Stimulated activated effector memory CD8-positive, alpha-beta T cell treated with anti-CD3 and anti-CD28 coated beads, Interleukin-12 subunit alpha, Interleukin-12 subunit beta, amount 100 ng/mL, for 72 hours (primary cell): ENCODE measurements around the gene GLB1L2.

Experiments
- ATAC-seq: fragments of 150-1000 bp; cut with Tn5 transposase; 2 replicates; pipeline ENCODE4 v1.10.0; 2021
- DNase-seq, 2 donors: peaks; one replicate each; pipeline ENCODE4 v3.0.0; 2021 to 2022; ENCODE audit warnings: low spot score in 2 of 2
- H3K27ac Mint-ChIP-seq: one replicate; pipeline ENCODE4 v1.8.0; 2022; ENCODE audit warnings: mild to moderate bottlenecking, mixed read lengths
- H3K36me3 Mint-ChIP-seq: one replicate; pipeline ENCODE4 v1.8.0; 2022; ENCODE audit warnings: mild to moderate bottlenecking, mixed read lengths
- H3K4me1 Mint-ChIP-seq: one replicate; pipeline ENCODE4 v1.8.0; 2022; ENCODE audit warnings: mixed read lengths
- H3K4me3 Mint-ChIP-seq: one replicate; pipeline ENCODE4 v1.8.0; 2022; ENCODE audit warnings: mild to moderate bottlenecking, mixed read lengths
- H3K9me3 Mint-ChIP-seq: one replicate; pipeline ENCODE4 v1.8.0; 2022; ENCODE audit warnings: mixed read lengths

The GLB1L2 gene

DNA sequence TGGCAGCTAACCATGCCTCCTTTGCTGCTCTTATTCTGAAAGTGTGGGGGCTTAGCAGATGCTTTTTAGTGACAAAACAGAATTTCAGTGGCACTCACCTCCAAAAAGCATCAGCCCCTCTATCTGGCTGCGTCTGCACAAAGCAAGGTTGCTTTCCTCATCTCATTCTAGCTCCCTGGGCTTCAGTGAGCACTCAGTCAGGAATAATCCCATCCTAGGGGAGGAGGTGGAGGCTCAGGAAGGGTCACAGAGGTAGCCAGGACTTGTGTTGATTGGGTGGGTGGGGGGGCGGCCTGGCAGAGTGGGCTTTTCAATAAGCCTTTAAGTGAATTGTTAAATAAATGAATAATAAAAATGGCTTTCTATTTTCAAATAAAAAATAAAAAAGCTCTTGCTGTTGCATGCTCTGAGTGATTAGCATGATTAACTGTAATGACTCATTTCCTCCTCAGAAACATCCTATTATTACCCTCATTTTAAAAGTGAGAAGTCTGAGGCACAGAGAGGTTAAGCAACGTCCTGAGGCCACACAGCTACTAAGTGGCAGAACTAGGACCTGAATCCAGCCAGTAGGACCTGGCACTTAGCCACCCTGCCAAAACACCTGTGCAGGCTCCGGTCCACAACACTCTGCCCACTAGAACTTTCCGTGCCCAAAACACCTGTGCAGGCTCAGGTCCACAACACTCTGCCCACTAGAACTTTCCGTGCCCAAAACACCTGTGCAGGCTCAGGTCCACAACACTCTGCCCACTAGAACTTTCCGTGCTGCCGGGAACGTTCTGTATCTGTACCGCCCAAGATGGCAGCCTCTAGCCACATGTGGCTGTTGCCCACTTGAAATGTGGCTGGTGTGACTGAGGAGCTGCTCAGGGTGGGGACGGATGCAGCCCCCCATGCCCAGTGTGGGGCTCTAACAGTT lies 74.7 kb downstream of the GLB1L2 start:
- no peak overlapping the region for H3K4me3 Mint-ChIP-seq
- DNase-seq (no peak), ATAC-seq (peak; percentile 53)
- no peaks in the 10 kb centered on the region for H3K36me3 Mint-ChIP-seq
- H3K9me3 Mint-ChIP-seq = no peaks in the 10 kb centered on the region
- H3K27ac Mint-ChIP-seq = no peak overlapping the region
- peaks cover 36% of the 10 kb centered on the region for H3K4me1 Mint-ChIP-seq

DNA sequence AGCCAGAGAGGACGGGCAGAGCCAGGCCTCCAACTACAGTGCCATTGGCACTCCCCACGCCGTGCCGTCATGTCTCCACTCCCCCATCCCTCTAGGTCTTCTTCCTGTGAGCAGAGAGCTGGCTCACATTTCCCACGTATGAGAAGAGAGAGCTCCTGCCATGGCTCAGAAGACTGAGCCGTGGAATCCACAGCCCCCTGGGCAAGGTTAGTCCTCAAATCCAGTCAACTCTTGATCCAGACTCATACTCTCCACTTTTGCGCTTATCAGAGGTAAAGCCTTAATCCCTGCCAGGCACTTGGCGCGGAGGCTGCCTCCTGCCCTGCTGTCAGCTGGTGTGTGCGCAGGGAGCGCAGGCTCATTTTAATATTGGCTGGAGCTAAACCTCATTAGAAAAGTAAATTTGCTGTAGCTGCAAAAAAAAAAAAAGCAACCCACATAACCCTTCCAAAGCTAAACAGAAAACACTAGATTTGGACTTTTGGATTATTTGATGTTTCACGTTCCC lies 75.6 kb downstream of the GLB1L2 start:
- H3K4me1 Mint-ChIP-seq = peaks cover 31% of the 10 kb centered on the region
- no peaks in the 10 kb centered on the region for H3K36me3 Mint-ChIP-seq
- peak overlapping the region; percentile 52 for H3K27ac Mint-ChIP-seq
- DNase-seq (no peak), ATAC-seq (no peak)
- H3K9me3 Mint-ChIP-seq = no peaks in the 10 kb centered on the region
- H3K4me3 Mint-ChIP-seq = no peak overlapping the region

DNA sequence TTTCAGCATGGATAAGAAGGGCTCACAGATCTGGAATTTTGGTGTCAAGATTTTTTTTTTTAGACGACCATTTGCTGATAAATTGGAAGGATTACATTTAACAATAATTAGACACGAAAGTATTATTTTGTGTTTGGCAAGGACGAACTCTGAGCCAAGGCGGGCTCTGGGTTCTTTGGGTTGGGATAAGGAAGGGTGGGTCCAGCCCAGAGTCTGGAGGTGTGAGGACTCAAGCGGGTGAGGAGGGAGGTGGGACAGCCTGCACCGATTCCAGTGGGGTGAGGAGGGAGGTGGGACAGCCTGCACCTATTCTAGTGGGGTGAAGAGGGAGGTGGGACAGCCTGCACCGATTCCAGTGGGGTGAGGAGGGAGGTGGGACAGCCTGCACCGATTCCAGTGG lies 76.1 kb downstream of the GLB1L2 start:
- H3K4me3 Mint-ChIP-seq = no peak overlapping the region
- H3K9me3 Mint-ChIP-seq = no peaks in the 10 kb centered on the region
- peaks cover 27% of the 10 kb centered on the region for H3K4me1 Mint-ChIP-seq
- ATAC-seq (no peak), DNase-seq (no peak)
- peak overlapping the region; percentile 52 for H3K27ac Mint-ChIP-seq
- no peaks in the 10 kb centered on the region for H3K36me3 Mint-ChIP-seq

DNA sequence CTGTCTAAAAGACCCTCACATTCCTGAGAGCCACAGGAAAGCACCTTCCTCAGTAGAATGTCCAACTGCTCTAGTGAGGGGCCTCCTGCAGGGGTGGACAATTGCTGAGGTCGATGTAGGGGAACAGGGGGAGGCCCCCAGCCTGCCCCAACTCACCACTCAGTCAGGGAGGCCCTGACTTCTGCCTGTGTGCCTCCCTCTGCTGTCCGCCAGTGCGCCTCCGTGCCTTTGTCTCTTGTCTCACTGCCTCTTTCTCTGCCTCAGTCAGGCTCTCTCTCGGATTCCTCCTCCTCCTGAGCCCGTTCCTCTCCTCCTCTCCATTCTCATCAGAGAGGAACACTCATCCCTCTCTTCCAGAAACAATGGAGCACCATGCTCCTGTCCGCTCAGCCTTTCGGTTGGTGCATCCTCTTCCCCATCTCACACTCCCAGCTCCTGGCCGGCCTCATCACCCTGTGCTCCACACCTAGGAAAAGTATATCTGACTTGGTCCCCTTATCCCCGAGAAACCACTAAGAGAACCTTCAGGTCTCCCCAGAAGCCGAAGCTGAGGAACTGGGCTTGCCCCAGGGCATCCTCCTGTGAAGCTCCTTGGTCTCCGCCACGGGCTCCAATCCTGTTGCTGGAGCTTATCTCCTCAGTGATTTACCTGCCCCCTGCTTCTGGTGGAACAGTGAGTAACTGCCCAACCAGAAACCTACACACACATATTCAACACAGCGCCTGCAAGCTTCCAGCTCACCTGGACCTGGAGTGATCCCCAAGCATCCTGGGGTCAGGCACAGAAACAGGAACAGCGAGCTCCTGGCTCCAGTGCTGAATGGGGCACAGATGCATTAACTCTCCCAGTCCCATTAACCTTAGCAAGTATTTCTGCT lies 78.0 kb downstream of the GLB1L2 start:
- no peaks in the 10 kb centered on the region for H3K36me3 Mint-ChIP-seq
- no peaks in the 10 kb centered on the region for H3K9me3 Mint-ChIP-seq
- DNase-seq (no peak), ATAC-seq (no peak)
- peaks cover 40% of the 10 kb centered on the region for H3K4me1 Mint-ChIP-seq
- no peak overlapping the region for H3K27ac Mint-ChIP-seq
- H3K4me3 Mint-ChIP-seq = no peak overlapping the region

DNA sequence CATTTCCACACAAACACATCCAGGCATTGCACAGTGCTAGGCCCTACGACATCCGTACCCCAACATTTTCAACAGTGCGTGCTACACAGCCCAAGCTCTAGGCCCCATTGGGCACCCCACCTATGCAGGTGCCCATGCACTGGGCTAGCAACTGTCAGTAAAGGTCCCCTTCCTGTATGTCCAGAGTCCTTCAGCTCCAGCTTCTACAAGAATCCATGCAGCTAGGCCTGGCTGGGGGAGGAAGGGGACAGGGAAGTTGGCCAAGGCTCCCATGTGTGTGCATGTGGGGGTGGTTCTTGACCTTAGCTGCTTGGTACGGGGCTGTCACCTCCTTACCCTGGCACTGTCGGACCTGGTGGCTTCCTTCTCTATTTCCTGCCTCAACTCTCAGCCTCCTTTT lies 79.0 kb downstream of the GLB1L2 start:
- H3K27ac Mint-ChIP-seq = peak overlapping the region; percentile 64
- DNase-seq (no peak), ATAC-seq (no peak)
- H3K36me3 Mint-ChIP-seq = no peaks in the 10 kb centered on the region
- no peaks in the 10 kb centered on the region for H3K9me3 Mint-ChIP-seq
- peak overlapping the region; percentile 71 for H3K4me3 Mint-ChIP-seq
- peaks cover 46% of the 10 kb centered on the region for H3K4me1 Mint-ChIP-seq

DNA sequence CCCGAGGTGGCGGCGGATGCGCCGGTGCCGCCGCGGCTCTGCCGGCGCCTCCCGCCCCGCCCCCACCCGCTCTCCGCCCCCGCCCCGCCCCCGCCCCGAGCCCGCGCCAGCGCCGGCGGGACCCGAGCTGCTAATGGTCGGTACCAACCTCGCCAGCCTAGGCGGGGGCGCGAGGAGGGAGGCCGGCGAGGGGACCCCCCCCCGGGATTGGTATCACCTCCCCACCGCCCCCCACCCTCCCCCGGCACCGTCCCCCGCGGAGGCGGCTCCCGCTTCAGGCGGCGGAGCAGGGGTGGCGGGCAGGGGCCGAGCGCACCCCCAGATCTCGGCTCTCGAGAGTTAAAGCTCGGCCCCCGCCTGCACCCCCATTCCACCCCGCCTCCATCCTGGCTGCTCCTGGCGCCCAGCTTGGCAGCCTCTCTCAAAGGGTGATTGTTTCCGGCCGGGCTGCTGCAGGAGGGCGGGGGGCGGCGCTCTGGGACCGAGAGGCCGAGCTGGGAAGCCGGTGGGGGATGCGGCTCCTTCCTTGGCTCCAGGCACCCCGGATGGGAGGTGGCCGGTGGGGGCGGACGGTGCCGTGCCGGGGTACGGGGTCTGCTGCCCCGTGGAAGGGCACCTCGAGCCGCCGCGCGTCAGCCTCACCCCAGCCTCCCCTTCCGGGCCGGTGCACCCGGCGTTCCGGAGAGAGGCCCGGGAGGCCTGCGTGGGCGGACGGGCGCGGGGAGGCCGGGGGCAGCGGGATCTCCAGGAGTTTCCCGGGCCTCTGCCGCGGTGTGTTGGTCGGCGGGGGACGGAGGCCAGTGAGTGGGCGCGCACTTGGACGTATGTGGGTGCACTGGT lies 80.6 kb downstream of the GLB1L2 start, which contains the start of gene B3GAT1:
Gene B3GAT1, minus strand, starts transcription at position 40 of the 840 bp plus-strand sequence. CDS start 24,583 bp downstream, outside the sequence.
- Mint-ChIP-seq H3K27ac (peak within 1 kb of the TSS; percentile 64), H3K4me3 (peak within 1 kb of the TSS; percentile 71), H3K36me3 (no peaks in the 10 kb centered on the region), H3K9me3 (no peaks in the 10 kb centered on the region), H3K4me1 (peaks cover 41% of the 10 kb centered on the region)
- ATAC-seq (peak; percentile 43), DNase-seq (peak in 1 of 2 donors; percentile 68)

DNA sequence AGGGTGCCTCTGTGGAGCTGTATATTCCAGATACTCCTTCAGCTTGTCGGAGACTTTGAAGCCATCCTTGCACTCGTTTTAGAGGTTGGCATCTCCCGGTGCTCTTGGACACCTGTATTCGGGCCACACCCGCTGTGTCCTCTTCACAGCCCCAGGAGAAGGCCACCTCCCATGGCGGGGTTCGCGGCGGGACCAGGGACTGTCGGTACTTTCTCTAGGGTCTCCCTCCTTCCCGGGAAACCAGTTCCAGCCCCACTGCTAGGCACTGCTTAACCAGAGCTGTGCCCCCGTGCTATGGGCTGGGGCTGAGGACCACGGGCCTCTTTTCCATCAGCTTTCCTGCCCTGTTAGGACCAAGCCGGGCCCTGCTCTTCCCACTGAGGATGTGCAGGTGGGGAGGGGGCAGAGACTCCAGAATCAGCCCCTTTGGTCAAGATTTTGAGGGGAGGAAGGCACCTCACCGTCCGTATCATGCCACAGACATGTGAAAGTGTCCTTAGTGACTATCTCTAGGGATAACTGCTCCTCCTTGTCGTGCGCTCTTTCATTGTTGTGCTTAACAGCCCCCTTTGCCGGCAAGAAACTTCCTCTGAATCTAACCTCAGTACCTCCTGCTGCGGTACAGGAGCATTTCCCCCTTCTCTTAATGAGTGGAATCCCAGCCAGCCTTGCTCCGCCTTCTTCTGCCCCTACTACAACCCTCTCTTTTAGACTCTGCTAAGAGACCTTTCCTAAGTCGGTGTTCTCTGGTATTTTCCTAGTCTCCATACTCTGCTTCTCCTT lies 81.4 kb downstream of the GLB1L2 start:
- no peaks in the 10 kb centered on the region for H3K36me3 Mint-ChIP-seq
- peak in 1 of 2 donors; percentile 52 for DNase-seq
- peak overlapping the region; percentile 27 for H3K4me3 Mint-ChIP-seq
- ATAC-seq = peak; percentile 20
- H3K27ac Mint-ChIP-seq = no peak overlapping the region
- no peaks in the 10 kb centered on the region for H3K9me3 Mint-ChIP-seq
- peaks cover 41% of the 10 kb centered on the region for H3K4me1 Mint-ChIP-seq

DNA sequence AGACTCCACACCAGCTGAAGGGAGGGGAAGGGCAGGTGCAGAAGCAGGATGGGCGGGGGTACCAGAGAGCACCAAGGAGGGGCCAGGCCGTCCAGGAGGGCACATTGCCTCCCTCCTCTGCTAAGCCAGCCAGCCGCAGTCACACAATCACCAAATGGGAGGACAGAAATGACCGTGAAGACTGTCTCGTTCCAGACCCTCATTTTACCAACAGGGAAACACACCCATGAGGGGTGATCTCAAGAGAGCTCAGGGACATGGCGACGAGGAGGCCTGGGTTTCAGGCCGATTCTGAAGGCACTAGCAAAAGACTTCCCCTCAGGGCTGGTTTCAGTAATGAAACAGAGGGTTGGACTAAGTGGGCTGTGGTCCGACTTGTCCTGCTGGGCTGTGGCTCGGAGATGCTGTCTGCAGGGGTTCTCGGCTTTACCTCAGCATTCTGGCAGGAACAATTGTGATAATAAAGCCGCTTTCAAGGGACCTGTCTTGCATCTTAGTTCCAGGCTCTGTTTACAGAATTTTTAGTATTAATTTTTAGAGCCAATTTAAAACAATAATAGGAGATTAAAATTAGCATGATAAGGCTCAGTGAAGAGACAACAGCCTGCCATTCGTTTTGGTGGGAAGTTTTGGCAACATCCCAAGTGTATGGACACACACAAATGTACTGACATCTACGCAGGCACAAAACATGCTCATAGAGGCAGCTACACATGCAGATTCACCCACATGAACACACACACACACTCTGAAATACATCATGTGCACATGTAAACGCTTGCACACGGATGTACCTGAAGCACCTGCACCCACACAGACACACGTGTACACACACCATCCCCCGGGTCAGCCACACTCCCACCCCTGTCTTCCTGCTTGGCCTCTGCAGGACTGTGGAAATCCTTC lies 82.3 kb downstream of the GLB1L2 start:
- no peak overlapping the region for H3K27ac Mint-ChIP-seq

DNA sequence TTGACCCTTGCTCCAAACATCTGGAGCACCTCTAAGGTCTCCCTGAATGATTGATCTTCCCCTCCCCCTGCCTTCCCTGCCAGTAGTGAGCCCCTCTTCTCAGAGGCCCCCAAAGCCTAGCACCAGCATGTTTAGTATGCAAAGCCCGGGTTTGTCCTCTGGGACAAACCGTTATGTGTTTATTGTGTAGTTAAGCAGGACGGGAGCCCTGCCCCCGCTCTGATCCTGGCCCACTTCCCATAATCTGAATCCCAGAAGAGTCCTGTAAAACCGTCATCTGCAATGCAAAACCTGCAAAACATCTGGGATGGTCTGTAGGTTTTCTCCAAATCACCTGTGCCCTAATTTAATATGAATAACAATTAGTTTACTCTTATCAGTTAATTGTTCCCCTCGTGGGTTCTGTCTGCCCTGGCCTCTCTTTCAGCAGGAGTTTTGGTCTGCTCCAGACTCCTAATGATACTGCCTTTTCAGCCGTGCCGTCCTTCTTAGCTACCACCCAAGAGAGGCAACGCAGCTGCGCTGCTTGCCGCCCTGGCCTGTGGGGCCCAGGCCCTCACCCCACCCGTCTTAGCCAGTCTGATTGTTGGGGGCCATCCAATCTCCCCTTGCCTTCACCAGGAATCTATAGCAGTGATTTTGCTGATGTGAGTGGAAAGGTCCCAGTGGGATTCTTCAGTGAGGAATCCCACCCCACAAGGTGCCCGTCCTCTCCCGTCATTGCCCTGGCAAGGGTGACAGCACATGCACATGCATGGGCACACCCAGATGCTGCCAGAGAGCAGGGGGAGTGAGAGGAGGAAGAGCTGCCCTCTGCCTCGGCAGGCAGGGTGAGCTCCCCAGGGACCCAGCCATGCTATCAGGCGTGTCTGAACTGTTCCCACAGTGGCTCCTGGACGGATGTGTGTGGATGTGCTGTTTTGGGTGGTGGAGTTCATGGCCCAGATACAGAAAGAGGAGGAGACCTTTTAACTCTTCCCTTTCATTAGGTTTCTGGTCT lies 83.3 kb downstream of the GLB1L2 start:
- no peaks in the 10 kb centered on the region for H3K9me3 Mint-ChIP-seq
- H3K4me1 Mint-ChIP-seq = peaks cover 33% of the 10 kb centered on the region
- H3K36me3 Mint-ChIP-seq = no peaks in the 10 kb centered on the region
- no peak overlapping the region for H3K4me3 Mint-ChIP-seq
- no peak for ATAC-seq
- no peak overlapping the region for H3K27ac Mint-ChIP-seq
- no peak for DNase-seq

More for the DNA sequence above, 82.3 kb downstream of the GLB1L2 start:
- peak overlapping the region; percentile 27 for H3K4me3 Mint-ChIP-seq
- no peaks in the 10 kb centered on the region for H3K36me3 Mint-ChIP-seq
- ATAC-seq (no peak), DNase-seq (no peak)
- H3K9me3 Mint-ChIP-seq = no peaks in the 10 kb centered on the region
- H3K4me1 Mint-ChIP-seq = peaks cover 41% of the 10 kb centered on the region

DNA sequence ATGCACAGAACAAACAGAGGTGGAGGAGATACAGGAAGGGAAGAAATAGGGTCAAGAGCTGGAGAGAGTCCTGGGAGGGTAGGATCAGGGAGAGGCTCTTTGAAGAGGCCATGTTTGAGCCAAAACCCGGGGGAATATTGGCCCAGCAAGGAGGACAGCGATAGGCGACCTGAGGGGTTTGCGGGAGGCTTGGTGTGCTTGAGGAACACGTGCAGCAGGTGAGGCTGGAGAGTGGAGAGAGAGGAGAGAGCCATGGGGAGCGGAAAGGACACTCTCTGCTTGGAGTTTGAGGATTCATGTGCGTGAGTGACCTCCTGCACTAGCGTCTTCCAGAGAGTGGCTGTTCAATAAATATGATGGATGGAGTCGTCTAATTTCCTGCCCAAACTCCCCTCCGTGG lies 84.9 kb downstream of the GLB1L2 start:
- Mint-ChIP-seq H3K9me3 (no peaks in the 10 kb centered on the region), H3K4me1 (peaks cover 20% of the 10 kb centered on the region), H3K4me3 (no peak overlapping the region), H3K36me3 (no peaks in the 10 kb centered on the region), H3K27ac (no peak overlapping the region)
- ATAC-seq (no peak), DNase-seq (no peak)

DNA sequence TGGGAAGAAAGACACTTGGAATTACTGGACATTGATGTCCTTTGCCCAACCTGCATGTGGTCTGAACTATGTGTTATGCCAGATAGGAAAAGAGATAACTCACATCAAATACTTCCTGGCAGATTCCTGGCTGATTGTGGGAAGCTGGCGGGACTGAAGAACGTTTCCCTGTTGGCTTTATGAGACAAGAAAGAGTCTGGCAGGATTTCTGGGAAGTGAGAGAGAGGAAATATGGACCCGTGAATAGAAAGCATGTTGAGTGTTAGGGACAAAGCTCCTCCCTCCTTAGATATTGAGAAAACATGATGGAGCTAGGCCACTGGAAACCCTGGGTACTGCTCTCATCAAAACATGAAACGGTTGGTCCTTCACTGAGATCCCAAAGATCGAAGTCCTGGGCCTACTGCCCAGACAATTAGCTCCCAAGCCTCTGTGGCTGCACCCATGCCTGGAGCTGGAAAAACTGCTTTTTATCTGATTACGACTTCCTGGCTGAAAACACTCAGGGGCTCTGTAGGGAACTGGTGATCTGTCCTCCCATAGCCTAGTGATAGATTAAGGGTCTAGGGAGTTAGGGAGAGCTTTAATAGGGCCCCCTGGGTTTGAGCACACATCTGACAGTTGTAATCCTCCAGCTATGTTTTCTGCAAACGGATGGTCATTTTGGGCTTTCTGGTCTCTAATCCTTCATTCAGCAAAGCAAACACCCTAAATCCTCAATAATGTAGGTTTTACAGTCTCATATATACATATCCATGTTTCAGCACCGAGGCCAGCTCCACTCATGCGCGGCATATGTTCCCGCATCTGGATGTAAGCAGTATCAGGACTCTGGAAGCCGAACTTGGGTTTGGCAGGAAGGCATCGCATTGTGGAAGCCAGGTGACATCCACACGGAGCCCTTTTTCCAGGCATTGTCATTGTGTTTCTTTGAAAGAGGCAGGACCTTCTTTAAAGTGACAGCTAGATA lies 86.4 kb downstream of the GLB1L2 start:
- Mint-ChIP-seq H3K9me3 (no peaks in the 10 kb centered on the region), H3K4me1 (peaks cover 17% of the 10 kb centered on the region), H3K27ac (no peak overlapping the region), H3K36me3 (no peaks in the 10 kb centered on the region), H3K4me3 (no peak overlapping the region)
- DNase-seq (no peak), ATAC-seq (no peak)
